ENCODE measurements around the gene ING5.

Gene ING5

GRCh38 chr2:241724975-241725870 is 23.4 kb downstream of the ING5 start:
- H3K4me3 ChIP-seq (replicated peaks; ENCODE audit: low read depth, low read length) = no peak overlapping the region
- DNase-seq (ENCODE audit: extremely low read depth, insufficient read length) = no peak
- no peaks in the 10 kb centered on the region for H3K27me3 ChIP-seq (replicated peaks; ENCODE audit: control insufficient read depth, insufficient read depth, low read length)
- no peak for TF ChIP-seq CTCF (IDR thresholded peaks at IDR 0.05; ENCODE audit: insufficient read depth, low read length, poor library complexity, severe bottlenecking)
- H3K36me3 ChIP-seq (ENCODE audit: control insufficient read depth, insufficient read depth, low read length) = peaks cover 18% of the 10 kb centered on the region

GRCh38 chr2:241726459-241726858 is 24.6 kb downstream of the ING5 start:
- no peaks in the 10 kb centered on the region for H3K27me3 ChIP-seq (replicated peaks; ENCODE audit: control insufficient read depth, insufficient read depth, low read length)
- no peak for DNase-seq (ENCODE audit: extremely low read depth, insufficient read length)
- peaks cover 11% of the 10 kb centered on the region for H3K36me3 ChIP-seq (ENCODE audit: control insufficient read depth, insufficient read depth, low read length)
- TF ChIP-seq CTCF (IDR thresholded peaks at IDR 0.05; ENCODE audit: insufficient read depth, low read length, poor library complexity, severe bottlenecking) = no peak
- H3K4me3 ChIP-seq (replicated peaks; ENCODE audit: low read depth, low read length) = no peak overlapping the region

- Histone ChIP-seq H3K4me3 (replicated peaks; ENCODE audit: low read depth, low read length) (no peak overlapping the region), H3K36me3 (ENCODE audit: control insufficient read depth, insufficient read depth, low read length) (peaks cover 5% of the 10 kb centered on the region), H3K27me3 (replicated peaks; ENCODE audit: control insufficient read depth, insufficient read depth, low read length) (no peaks in the 10 kb centered on the region)
- DNase-seq (ENCODE audit: extremely low read depth, insufficient read length) = no peak
- no peak for TF ChIP-seq CTCF (IDR thresholded peaks at IDR 0.05; ENCODE audit: insufficient read depth, low read length, poor library complexity, severe bottlenecking)
Observed at GRCh38 chr2:241728000-241728399, 26.2 kb downstream of the ING5 start.

- no peak overlapping the region for H3K4me3 ChIP-seq (replicated peaks; ENCODE audit: low read depth, low read length)
Observed at GRCh38 chr2:241728627-241729026, 26.8 kb downstream of the ING5 start.

GRCh38 chr2:241729868-241730267 is 28.0 kb downstream of the ING5 start:
- TF ChIP-seq CTCF (IDR thresholded peaks at IDR 0.05; ENCODE audit: insufficient read depth, low read length, poor library complexity, severe bottlenecking) = no peak

More at GRCh38 chr2:241728627-241729026, 26.8 kb downstream of the ING5 start:
- DNase-seq (ENCODE audit: extremely low read depth, insufficient read length) = no peak
- H3K27me3 ChIP-seq (replicated peaks; ENCODE audit: control insufficient read depth, insufficient read depth, low read length) = no peaks in the 10 kb centered on the region
- no peak for TF ChIP-seq CTCF (IDR thresholded peaks at IDR 0.05; ENCODE audit: insufficient read depth, low read length, poor library complexity, severe bottlenecking)
- H3K36me3 ChIP-seq (ENCODE audit: control insufficient read depth, insufficient read depth, low read length) = peaks cover 2% of the 10 kb centered on the region

More at GRCh38 chr2:241729868-241730267, 28.0 kb downstream of the ING5 start:
- Histone ChIP-seq H3K4me3 (replicated peaks; ENCODE audit: low read depth, low read length) (no peak overlapping the region), H3K36me3 (ENCODE audit: control insufficient read depth, insufficient read depth, low read length) (no peaks in the 10 kb centered on the region), H3K27me3 (replicated peaks; ENCODE audit: control insufficient read depth, insufficient read depth, low read length) (no peaks in the 10 kb centered on the region)
- no peak for DNase-seq (ENCODE audit: extremely low read depth, insufficient read length)

Data from GM06990 (cell line).